Parathyroid adenoma (tissue), 2 donors: Measurements from ENCODE around the gene TRIM29.

Experiments used
- H2AFZ ChIP-seq: fragments of 300-600 bp; sonication (generic); one replicate; pipeline ENCODE4 v1.7.0; 2017; ENCODE audit warnings: antibody characterized with exemption, mild to moderate bottlenecking
- H3K27ac ChIP-seq: fragments of 300-600 bp; sonication (generic); one replicate; pipeline ENCODE4 v1.7.0; 2017
- H3K27me3 ChIP-seq: fragments of 300-600 bp; sonication (generic); one replicate; pipeline ENCODE4 v1.7.0; 2017; ENCODE audit warnings: low read length; ENCODE audit not compliant: control insufficient read depth, insufficient read depth
- H3K36me3 ChIP-seq: fragments of 300-600 bp; sonication (generic); one replicate; pipeline ENCODE4 v1.7.0; 2017; ENCODE audit warnings: low read length; ENCODE audit not compliant: control insufficient read depth, insufficient read depth
- H3K4me1 ChIP-seq: fragments of 300-600 bp; sonication (generic); one replicate; pipeline ENCODE4 v1.7.0; 2017; ENCODE audit warnings: control low read depth
- H3K4me2 ChIP-seq: fragments of 300-600 bp; sonication (generic); one replicate; pipeline ENCODE4 v1.7.0; 2017; ENCODE audit warnings: low read length
- H3K4me3 ChIP-seq: fragments of 300-600 bp; sonication (generic); one replicate; pipeline ENCODE4 v1.7.0; 2017; ENCODE audit warnings: low read depth, low read length
- H3K79me2 ChIP-seq: fragments of 300-600 bp; sonication (generic); one replicate; pipeline ENCODE4 v1.7.0; 2017; ENCODE audit warnings: control low read depth
- H3K9ac ChIP-seq: fragments of 300-600 bp; sonication (generic); one replicate; pipeline ENCODE4 v1.7.0; 2017; ENCODE audit warnings: mild to moderate bottlenecking
- H3K9me3 ChIP-seq: fragments of 300-600 bp; sonication (generic); one replicate; pipeline ENCODE4 v1.7.0; 2017; ENCODE audit warnings: low read length; ENCODE audit not compliant: control insufficient read depth
- CTCF ChIP-seq: fragments of 300-600 bp; sonication (generic); IDR thresholded peaks from one replicate; pipeline ENCODE4 v1.7.0; 2017; ENCODE audit warnings: antibody characterized with exemption, mild to moderate bottlenecking
- donor health status: primary hyperparathyroidism.

Gene TRIM29

GRCh38 chr11:120123946-120124345 lies 14.0 kb downstream of the TRIM29 start:
- no peak overlapping the region for H2AFZ ChIP-seq
- no peak overlapping the region for H3K27ac ChIP-seq
- no peak overlapping the region for H3K4me3 ChIP-seq
- H3K9me3 ChIP-seq: no peaks in the 10 kb centered on the region
- no peaks in the 10 kb centered on the region for H3K4me1 ChIP-seq
- no peaks in the 10 kb centered on the region for H3K36me3 ChIP-seq
- no peak overlapping the region for H3K9ac ChIP-seq
- H3K79me2 ChIP-seq: no peaks in the 10 kb centered on the region
- no peak overlapping the region for H3K4me2 ChIP-seq
- no peaks in the 10 kb centered on the region for H3K27me3 ChIP-seq
- no peak for TF ChIP-seq CTCF

- Histone ChIP-seq H3K4me1 (no peaks in the 10 kb centered on the region), H3K36me3 (no peaks in the 10 kb centered on the region), H3K79me2 (no peaks in the 10 kb centered on the region), H3K27me3 (no peaks in the 10 kb centered on the region), H2AFZ (no peak overlapping the region), H3K9me3 (no peaks in the 10 kb centered on the region), H3K27ac (no peak overlapping the region), H3K4me2 (no peak overlapping the region), H3K9ac (no peak overlapping the region), H3K4me3 (no peak overlapping the region)
- TF ChIP-seq CTCF: no peak
Observed at GRCh38 chr11:120122924-120123683, 14.8 kb downstream of the TRIM29 start.

GRCh38 chr11:120121914-120122473 lies 15.9 kb downstream of the TRIM29 start:
- Histone ChIP-seq H3K9me3 (no peaks in the 10 kb centered on the region), H3K27ac (no peak overlapping the region), H3K27me3 (no peaks in the 10 kb centered on the region), H3K79me2 (no peaks in the 10 kb centered on the region), H3K36me3 (no peaks in the 10 kb centered on the region), H3K4me2 (no peak overlapping the region), H3K4me1 (no peaks in the 10 kb centered on the region), H3K4me3 (no peak overlapping the region), H3K9ac (no peak overlapping the region), H2AFZ (no peak overlapping the region)
- no peak for TF ChIP-seq CTCF

- H3K27ac ChIP-seq: no peak overlapping the region
- no peaks in the 10 kb centered on the region for H3K27me3 ChIP-seq
- no peak for TF ChIP-seq CTCF
- no peaks in the 10 kb centered on the region for H3K9me3 ChIP-seq
- no peaks in the 10 kb centered on the region for H3K4me1 ChIP-seq
- no peak overlapping the region for H3K9ac ChIP-seq
- H3K4me2 ChIP-seq: no peak overlapping the region
- no peak overlapping the region for H3K4me3 ChIP-seq
- H2AFZ ChIP-seq: no peak overlapping the region
- H3K36me3 ChIP-seq: no peaks in the 10 kb centered on the region
- no peaks in the 10 kb centered on the region for H3K79me2 ChIP-seq
Observed at GRCh38 chr11:120121336-120121735, 16.6 kb downstream of the TRIM29 start.
